Ascending aorta (tissue), 2 donors: ENCODE data around the gene AP2A2. TPM values are rescaled to one million over a fixed set of nuclear protein-coding genes. Genes with fewer than 3 reads are reported as not detected.

Experiments
- DNase-seq, 2 donors: peaks; one replicate each; pipeline ENCODE4 v3.0.0-alpha.2; 2019; ENCODE audit warnings: low spot score in 2 of 2
- H3K27ac ChIP-seq, 2 donors: fragments of 200-600 bp; sonication (generic); one replicate each; pipeline ENCODE4 v1.5.1; 2016 to 2017; ENCODE audit warnings: mild to moderate bottlenecking in 1 of 2
- H3K27me3 ChIP-seq: fragments of 200-600 bp; sonication (generic); one replicate; pipeline ENCODE4 v1.5.1; 2017
- H3K36me3 ChIP-seq, 2 donors: fragments of 200-600 bp; sonication (generic); one replicate each; pipeline ENCODE4 v1.5.1; 2016
- H3K4me1 ChIP-seq, 2 donors: fragments of 200-600 bp; sonication (generic); one replicate each; pipeline ENCODE4 v1.5.1; 2016 to 2017; ENCODE audit warnings: mild to moderate bottlenecking in 1 of 2
- H3K4me3 ChIP-seq, 2 donors: fragments of 200-600 bp; sonication (generic); one replicate each; pipeline ENCODE4 v1.5.1; 2016 to 2017; ENCODE audit warnings: mild to moderate bottlenecking in 1 of 2
- H3K9me3 ChIP-seq, 2 donors: fragments of 200-600 bp; sonication (generic); one replicate each; pipeline ENCODE4 v1.5.1; 2016
- CTCF ChIP-seq, 3 experiments: fragments of 200-600 bp in 2 of 3; fragments of 450-650 bp in 1 of 3; sonication (generic) in 2 of 3; IDR thresholded peaks; one replicate each; pipeline ENCODE4 v1.5.1; 2016 to 2019; ENCODE audit warnings: antibody characterized with exemption in 3 of 3, mild to moderate bottlenecking in 1 of 3, moderate library complexity in 1 of 3
- intact Hi-C: fragments of 100-400 bp; cut with DNase I; formaldehyde crosslinking; loops from one replicate; pipeline ENCODE4 v1.15.1; 2023
- total RNA-seq: library from RNA; depleted of rRNA; stranded (reverse); fragments of >200 nt; gene quantifications from one replicate; pipeline ENCODE4 v1.1.0, GENCODE V29; 2016

Gene AP2A2
- total RNA-seq, 1 donor from 2014 or later: 118 TPM

- DNase-seq: no peak
- intact Hi-C loops: no loop called here
Observed at GRCh38 chr11:1035577-1036283, 110.1 kb downstream of the AP2A2 start.

GRCh38 chr11:1036303-1036923 is 110.7 kb downstream of the AP2A2 start, which contains the start of gene MUC6:
MUC6 (minus strand) TSS chr11:1036718; CDS start chr11:1036655, 63 bp downstream.
- no peak for TF ChIP-seq CTCF (IDR thresholded peaks at IDR 0.05)
- Histone ChIP-seq H3K27ac (no peak within 1 kb of the TSS), H3K4me1 (peaks cover 8 to 10% of the 10 kb centered on the region in 2 donors), H3K9me3 (no peaks in the 10 kb centered on the region), H3K27me3 (no peaks in the 10 kb centered on the region), H3K36me3 (no peaks in the 10 kb centered on the region), H3K4me3 (no peak within 1 kb of the TSS)
- DNase-seq: no peak
- intact Hi-C loops: no loop called here

More at GRCh38 chr11:1035577-1036283, 110.1 kb downstream of the AP2A2 start:
- TF ChIP-seq CTCF (IDR thresholded peaks at IDR 0.05): no peak
- no peaks in the 10 kb centered on the region for H3K9me3 ChIP-seq
- H3K36me3 ChIP-seq: no peaks in the 10 kb centered on the region
- no peak overlapping the region for H3K27ac ChIP-seq
- no peak overlapping the region for H3K4me3 ChIP-seq
- H3K4me1 ChIP-seq: peaks cover 8 to 10% of the 10 kb centered on the region in 2 donors
- H3K27me3 ChIP-seq: no peaks in the 10 kb centered on the region

- Histone ChIP-seq H3K27me3 (no peaks in the 10 kb centered on the region), H3K9me3 (no peaks in the 10 kb centered on the region), H3K4me3 (no peak overlapping the region), H3K27ac (no peak overlapping the region), H3K36me3 (no peaks in the 10 kb centered on the region), H3K4me1 (peaks cover 8 to 10% of the 10 kb centered on the region in 2 donors)
- no peak for DNase-seq
- TF ChIP-seq CTCF (IDR thresholded peaks at IDR 0.05): no peak
- intact Hi-C loops: no loop called here
Observed at GRCh38 chr11:1036931-1037330, 111.3 kb downstream of the AP2A2 start.

GRCh38 chr11:1037506-1038055 is 111.9 kb downstream of the AP2A2 start:
- Histone ChIP-seq H3K27me3 (no peaks in the 10 kb centered on the region), H3K9me3 (no peaks in the 10 kb centered on the region), H3K27ac (no peak overlapping the region), H3K36me3 (no peaks in the 10 kb centered on the region), H3K4me1 (peaks cover 8 to 10% of the 10 kb centered on the region in 2 donors), H3K4me3 (no peak overlapping the region)
- TF ChIP-seq CTCF (IDR thresholded peaks at IDR 0.05): no peak
- no peak for DNase-seq
- intact Hi-C loops: no loop called here

- DNase-seq: no peak
- Histone ChIP-seq H3K4me3 (no peak overlapping the region), H3K27me3 (no peaks in the 10 kb centered on the region), H3K9me3 (no peaks in the 10 kb centered on the region), H3K4me1 (peaks cover 8 to 10% of the 10 kb centered on the region in 2 donors), H3K36me3 (no peaks in the 10 kb centered on the region), H3K27ac (no peak overlapping the region)
- intact Hi-C loops: no loop called here
- TF ChIP-seq CTCF (IDR thresholded peaks at IDR 0.05): no peak
Observed at GRCh38 chr11:1038361-1038760, 112.7 kb downstream of the AP2A2 start.
